HL-60 (cell line): ENCODE measurements around the gene RAB28.

Experiments used
- DNase-seq, 2 experiments: peaks; one replicate each; pipeline ENCODE4 v3.0.0-alpha.2; 2010 to 2020; ENCODE audit warnings: low read depth in 1 of 2, low spot score in 1 of 2
- H3K27ac ChIP-seq: fragments of 250-450 bp; sonication (Bioruptor Pico); replicated peaks from 2 replicates; pipeline ENCODE4 v1.5.1; 2020; ENCODE audit warnings: mild to moderate bottlenecking, moderate library complexity
- H3K27me3 ChIP-seq: fragments of 250-450 bp; sonication (Bioruptor Pico); 2 replicates; pipeline ENCODE4 v1.5.1; 2021; ENCODE audit warnings: mild to moderate bottlenecking, moderate library complexity; ENCODE audit not compliant: insufficient read depth, poor library complexity, severe bottlenecking
- H3K4me3 ChIP-seq: replicated peaks from 2 replicates; pipeline ENCODE4 v1.5.1; 2011; ENCODE audit warnings: mild to moderate bottlenecking, control low read depth, low read length; ENCODE audit not compliant: insufficient read depth
- CTCF ChIP-seq: IDR thresholded peaks from one replicate; pipeline ENCODE4 v1.5.1; 2011; ENCODE audit warnings: low read length, control low read depth, inconsistent platforms; ENCODE audit not compliant: insufficient read depth
- GABPA ChIP-seq: IDR thresholded peaks from 2 replicates; pipeline ENCODE4 v1.6.1; 2012; ENCODE audit warnings: low read depth
- POLR2AphosphoS5 ChIP-seq: IDR thresholded peaks from 2 replicates; pipeline ENCODE4 v1.6.1; 2012; ENCODE audit warnings: low read depth
- REST ChIP-seq: IDR thresholded peaks from 2 replicates; pipeline ENCODE4 v1.6.1; 2012; ENCODE audit warnings: low read depth; ENCODE audit not compliant: insufficient replicate concordance
- SPI1 ChIP-seq: IDR thresholded peaks from 2 replicates; pipeline ENCODE4 v1.6.1; 2012; ENCODE audit warnings: low read depth, mild to moderate bottlenecking, borderline replicate concordance

Gene RAB28

DNA sequence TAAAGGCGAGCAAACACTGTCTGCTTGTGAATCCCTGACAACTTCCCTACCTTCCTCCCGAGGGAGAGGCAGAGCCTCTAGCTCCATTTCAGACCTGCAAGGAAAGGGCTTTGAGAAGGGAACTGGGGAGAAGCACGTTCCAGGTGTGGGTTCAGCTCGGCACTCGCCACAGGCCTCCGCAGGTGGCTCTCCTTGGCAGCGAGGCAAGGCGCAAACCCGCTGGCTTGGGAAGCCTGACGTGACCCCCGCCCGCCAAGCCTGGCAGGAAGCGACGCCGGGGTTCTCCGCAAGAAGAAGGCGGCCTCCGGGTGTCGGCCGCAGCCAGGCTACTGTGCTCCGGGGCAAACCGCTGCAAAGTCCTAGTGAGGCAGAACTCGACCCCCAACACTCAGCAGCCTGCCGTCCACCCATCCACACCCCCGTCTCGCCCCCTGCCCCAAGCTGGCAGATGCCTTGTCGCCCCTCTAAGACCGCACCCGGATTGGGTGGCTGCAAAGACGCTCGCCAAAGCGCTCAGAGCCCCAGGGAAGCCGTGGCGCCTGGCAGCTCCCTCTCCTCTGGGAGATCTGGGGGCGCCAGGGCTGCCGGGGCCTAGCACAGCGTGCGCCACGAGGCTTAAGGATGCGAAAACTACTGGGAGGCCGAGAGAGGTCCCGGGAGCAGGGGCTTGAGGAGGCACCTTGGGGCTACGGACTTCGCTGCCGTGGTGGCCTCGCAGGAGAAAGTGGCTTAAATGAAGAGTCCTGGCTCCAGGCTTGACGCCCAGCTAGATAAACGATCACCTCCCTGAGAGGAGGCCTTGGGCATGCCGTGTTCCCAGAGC lies 38.4 kb upstream of the RAB28 start:
- TF ChIP-seq CTCF (no peak), REST (no peak), GABPA (no peak), POLR2AphosphoS5 (no peak), SPI1 (no peak)
- H3K27ac ChIP-seq, result no peak overlapping the region
- peaks cover 42% of the 10 kb centered on the region for H3K27me3 ChIP-seq
- DNase-seq, result no peak
- peak overlapping the region; percentile 18 for H3K4me3 ChIP-seq

DNA sequence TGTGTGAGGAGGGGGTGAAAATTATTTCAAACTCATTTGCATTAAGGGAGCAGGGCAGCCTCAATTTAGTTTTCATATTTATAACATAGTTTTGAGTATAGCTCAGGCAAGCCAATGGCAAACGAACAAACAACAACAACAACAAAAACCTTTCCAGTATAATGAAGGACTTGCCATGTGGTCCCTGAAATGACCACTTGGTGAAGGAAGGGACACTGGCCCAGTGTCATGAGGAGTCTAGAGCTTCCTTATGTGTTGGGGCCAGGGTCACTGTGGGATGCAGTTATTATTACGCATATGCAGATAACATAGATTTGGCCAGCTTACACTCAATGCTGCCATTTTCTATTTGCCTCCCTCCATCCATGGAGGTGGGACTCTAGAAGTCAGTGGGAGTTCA lies 36.9 kb upstream of the RAB28 start:
- no peak overlapping the region for H3K4me3 ChIP-seq
- H3K27me3 ChIP-seq, result peaks cover 27% of the 10 kb centered on the region
- TF ChIP-seq GABPA (no peak), SPI1 (no peak), REST (no peak), CTCF (no peak), POLR2AphosphoS5 (no peak)
- H3K27ac ChIP-seq, result no peak overlapping the region
- no peak for DNase-seq

- TF ChIP-seq REST (no peak), GABPA (no peak), POLR2AphosphoS5 (no peak), CTCF (no peak), SPI1 (no peak)
- H3K27ac ChIP-seq, result no peak overlapping the region
- no peak for DNase-seq
- peaks cover under 1% of the 10 kb centered on the region for H3K27me3 ChIP-seq
- no peak overlapping the region for H3K4me3 ChIP-seq
Observed at GRCh38 chr4:13516315-13516860, 32.2 kb upstream of the RAB28 start.
